LoVo (cell line): Measurements from ENCODE around the gene LGALS4.
"Not testable (repeated sequence)": the region's sequence is repeated elsewhere in the genome, so short reads cannot be mapped to it uniquely, and the experiment has no call there.

Source experiments
- DNase-seq: peaks from one replicate; pipeline ENCODE4 v3.0.0-alpha.2; 2016; ENCODE audit warnings: low spot score

Gene LGALS4

DNA sequence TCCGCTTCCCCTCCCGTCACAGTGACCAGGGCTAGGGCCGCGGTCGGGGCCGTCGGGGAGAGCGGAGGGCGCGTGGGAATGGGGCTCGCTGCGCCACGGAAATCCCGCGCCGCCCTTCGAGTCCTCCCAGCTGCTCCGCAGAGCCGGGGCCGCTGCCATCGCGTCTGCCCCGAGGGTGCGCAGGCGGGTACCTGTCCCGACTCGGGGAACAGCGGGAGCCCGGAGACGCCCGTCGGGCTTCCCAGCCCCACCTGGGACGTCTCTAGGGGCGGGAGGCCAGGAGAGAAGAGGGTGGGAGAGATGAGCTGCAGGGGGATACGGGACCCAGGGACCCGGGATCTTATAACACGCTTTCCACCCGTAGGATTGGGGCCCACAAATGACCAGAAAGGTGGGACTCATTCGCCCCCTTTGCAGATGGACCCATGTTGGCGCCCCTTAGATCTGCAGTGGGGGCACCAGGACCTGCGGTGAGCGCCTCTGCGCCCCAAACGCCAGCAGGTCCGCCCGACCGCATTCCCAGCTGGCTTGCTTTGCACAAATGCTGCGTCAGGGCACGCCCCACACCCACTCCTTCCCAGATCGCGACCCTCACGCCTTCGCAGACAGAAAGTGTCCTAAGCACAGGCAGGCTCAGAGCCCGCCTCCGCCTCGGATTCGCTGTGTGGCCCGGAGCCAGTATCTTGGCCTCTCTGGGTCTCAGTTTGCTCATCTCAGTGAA, 42.4 kb downstream of the LGALS4 start:
- not testable (repeated sequence) for DNase-seq

DNA sequence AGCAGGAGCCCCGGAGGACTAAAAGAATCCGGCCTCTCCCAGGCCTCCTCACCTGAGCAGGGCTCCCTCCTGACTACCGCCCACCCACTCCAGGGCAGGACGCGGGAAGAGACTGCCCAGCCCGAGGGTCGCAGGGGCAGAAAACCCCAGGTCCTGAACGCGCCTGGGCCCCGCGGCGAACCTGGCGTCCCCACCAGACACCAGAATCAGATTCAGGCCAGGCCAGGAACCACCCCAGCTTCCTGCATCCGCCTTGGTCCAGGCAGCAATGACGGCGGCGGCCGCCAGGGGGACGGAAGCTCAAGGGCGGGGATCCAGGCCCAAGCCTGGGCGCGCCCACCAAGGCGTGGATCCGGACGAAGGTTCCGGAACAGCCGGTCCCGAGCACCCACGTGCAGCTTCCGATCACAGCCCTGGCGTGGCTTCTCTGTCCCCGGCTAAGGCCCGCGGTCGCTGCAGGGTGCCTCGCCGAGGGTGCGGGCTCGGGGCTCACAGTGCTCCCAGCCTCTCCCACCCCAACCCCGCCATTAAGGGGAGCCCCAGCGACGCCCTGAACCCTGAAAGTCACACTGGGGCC, 43.0 kb downstream of the LGALS4 start:
- no peak for DNase-seq

GRCh38 chr19:38766276-38767047, 46.3 kb downstream of the LGALS4 start:
- DNase-seq, result no peak

GRCh38 chr19:38765214-38765613, 47.5 kb downstream of the LGALS4 start:
- no peak for DNase-seq

- DNase-seq, result no peak
These were observed 48.9 kb downstream of the LGALS4 start for GRCh38 chr19:38763795-38764220.

- not testable (repeated sequence) for DNase-seq
These were observed 50.8 kb downstream of the LGALS4 start for GRCh38 chr19:38761884-38762389.

DNA sequence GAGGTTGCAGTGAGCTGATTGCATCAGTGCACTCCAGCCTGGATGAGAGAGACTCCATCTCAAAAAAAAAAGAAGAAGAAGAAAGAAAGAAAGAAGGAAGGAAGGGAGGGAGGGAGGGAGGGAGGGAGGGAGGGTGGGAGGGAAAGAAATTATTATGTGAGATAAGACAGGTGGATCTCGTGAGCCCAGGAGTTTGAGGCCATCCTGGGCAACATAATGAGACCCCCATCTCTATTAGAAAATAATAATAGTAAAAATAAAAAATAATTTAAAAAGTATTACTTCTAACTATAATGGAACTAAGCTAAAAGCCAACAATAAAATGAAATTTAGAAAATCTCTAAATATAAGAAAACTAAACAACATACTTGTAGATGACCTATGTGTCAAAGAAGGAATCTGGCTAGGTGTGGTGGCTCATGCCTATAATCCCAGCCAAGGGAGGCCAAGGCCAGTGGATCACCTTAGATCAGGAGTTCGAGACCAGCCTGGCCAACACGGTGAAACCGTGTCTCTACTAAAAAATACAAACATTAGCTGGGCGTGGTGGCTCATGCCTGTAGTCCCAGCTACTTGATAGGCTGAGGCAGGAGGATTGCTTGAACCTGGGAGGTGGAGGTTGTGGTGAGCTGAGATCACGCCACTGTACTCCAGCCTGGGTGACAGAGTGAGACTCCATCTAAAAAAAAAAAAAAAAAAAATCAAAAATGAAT, 51.8 kb downstream of the LGALS4 start:
- DNase-seq, result not testable (repeated sequence)

DNA sequence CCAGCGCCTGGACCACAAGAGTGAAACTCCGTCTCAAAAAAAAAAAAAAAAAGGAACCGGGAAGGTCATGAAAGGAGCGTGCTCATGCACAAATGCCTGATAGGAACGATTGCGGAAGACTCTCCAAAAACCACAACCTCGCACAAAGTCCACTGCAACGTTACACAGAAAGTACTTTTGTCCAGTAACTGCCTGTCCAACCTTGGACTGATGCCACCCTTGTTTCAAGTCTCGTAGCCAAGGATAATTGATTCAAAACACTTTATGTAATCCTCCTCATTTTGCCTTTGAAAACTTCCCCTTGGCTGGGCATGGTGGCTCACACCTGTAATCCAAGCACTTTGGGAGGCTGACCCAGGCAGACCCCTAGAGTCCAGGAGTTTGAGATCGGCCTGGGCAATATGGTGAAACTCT, 53.1 kb downstream of the LGALS4 start:
- DNase-seq, result no peak

- not testable (repeated sequence) for DNase-seq
These were observed 58.5 kb downstream of the LGALS4 start for GRCh38 chr19:38754196-38754595.

DNA sequence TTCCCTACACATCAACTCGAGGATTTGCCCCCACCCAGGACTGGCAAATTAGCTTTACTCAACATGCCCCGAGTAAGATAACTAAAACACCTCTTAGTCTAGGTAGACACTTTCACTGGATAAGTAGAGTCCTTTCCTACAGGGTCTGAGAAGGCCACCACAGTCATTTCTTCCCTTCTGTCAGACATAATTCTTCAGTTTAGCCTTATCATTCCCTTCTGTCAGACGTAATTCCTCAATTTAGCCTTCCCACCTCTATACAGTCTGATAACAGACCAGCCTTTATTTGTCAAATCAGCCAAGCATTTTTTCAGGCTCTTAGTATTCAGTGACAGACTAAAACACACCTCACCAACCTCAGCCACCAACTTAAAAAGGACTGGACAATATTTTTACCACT, 59.0 kb downstream of the LGALS4 start:
- DNase-seq, result not testable (repeated sequence)
